Subcutaneous adipose tissue (tissue), 4 donors: ENCODE measurements around the gene C11orf98. TPM values are rescaled to one million over a fixed set of nuclear protein-coding genes. Genes with fewer than 3 reads are reported as not detected.

Experiments
- CTCF ChIP-seq: fragments of 450-650 bp; IDR thresholded peaks from one replicate; pipeline ENCODE4 v1.5.1; 2016; ENCODE audit warnings: low read depth, mild to moderate bottlenecking, control low read depth, antibody characterized with exemption, moderate library complexity
- total RNA-seq, 4 donors: library from RNA; depleted of rRNA; stranded (reverse); fragments of >200 nt; gene quantifications; one replicate each; pipeline ENCODE4 v1.1.0, GENCODE V29; 2016

Gene C11orf98
- total RNA-seq, 4 donors from 2014 or later: 13.7 to 47.1 (median 35.9) TPM

GRCh38 chr11:62708392-62708791 is 43.4 kb upstream of the C11orf98 start:
- TF ChIP-seq CTCF: no peak

GRCh38 chr11:62707277-62707861 is 42.4 kb upstream of the C11orf98 start, which contains the start of the genes BSCL2 and GNG3:
TSS of gene BSCL2 (minus strand) at chr11:62707424. CDS start at chr11:62707195, 229 bp downstream.
TSS of gene GNG3 (plus strand) at chr11:62707676. CDS start at chr11:62708296, 620 bp downstream.
- no peak for TF ChIP-seq CTCF

GRCh38 chr11:62706850-62707247 is 41.8 kb upstream of the C11orf98 start:
- no peak for TF ChIP-seq CTCF

- no peak for TF ChIP-seq CTCF
These were observed 41.2 kb upstream of the C11orf98 start for GRCh38 chr11:62705880-62706849.

GRCh38 chr11:62705413-62705812 is 40.4 kb upstream of the C11orf98 start:
- TF ChIP-seq CTCF: no peak

GRCh38 chr11:62702246-62702645 is 37.2 kb upstream of the C11orf98 start:
- no peak for TF ChIP-seq CTCF

- TF ChIP-seq CTCF: no peak
These were observed 29.6 kb upstream of the C11orf98 start for GRCh38 chr11:62694455-62695167.
